ENCODE data around the gene SLFN13. TPM values are rescaled to one million over a fixed set of nuclear protein-coding genes. Genes with fewer than 3 reads are reported as not detected.
A peak's percentile ranks its signal among the peaks of the same experiment; 100 is the strongest.

SLFN13 gene
- total RNA-seq, 1 experiment from 2014 or later, result 10.1 TPM

DNA sequence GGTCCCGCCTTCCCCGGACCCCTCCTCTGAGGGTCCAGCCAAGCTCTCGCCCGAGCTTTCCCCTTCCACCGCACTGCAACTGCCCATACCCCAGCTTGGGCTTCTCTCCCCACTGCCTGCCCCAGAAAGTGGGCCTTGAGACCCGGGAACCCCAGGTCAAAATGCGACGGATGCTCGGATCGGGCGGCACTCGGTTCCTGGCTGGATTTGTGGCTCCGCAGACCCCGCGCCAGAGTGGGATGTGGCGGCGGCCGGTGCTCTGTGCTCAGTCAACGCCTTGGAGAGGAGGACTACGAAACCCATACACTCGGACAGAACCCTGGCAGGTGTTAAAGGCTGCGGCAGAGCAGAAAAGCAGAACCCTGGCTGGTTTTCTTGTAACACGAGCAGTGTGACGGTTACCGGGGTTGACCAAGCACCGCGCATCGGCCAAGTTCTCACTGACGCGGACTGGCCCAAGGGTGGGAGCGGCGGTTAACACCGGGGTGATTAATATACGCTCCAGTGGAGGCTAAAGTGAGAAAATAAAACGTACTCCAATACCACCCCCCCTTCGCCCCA, 885 bp upstream of the SLFN13 start:
- TF ChIP-seq, protein P1, sequence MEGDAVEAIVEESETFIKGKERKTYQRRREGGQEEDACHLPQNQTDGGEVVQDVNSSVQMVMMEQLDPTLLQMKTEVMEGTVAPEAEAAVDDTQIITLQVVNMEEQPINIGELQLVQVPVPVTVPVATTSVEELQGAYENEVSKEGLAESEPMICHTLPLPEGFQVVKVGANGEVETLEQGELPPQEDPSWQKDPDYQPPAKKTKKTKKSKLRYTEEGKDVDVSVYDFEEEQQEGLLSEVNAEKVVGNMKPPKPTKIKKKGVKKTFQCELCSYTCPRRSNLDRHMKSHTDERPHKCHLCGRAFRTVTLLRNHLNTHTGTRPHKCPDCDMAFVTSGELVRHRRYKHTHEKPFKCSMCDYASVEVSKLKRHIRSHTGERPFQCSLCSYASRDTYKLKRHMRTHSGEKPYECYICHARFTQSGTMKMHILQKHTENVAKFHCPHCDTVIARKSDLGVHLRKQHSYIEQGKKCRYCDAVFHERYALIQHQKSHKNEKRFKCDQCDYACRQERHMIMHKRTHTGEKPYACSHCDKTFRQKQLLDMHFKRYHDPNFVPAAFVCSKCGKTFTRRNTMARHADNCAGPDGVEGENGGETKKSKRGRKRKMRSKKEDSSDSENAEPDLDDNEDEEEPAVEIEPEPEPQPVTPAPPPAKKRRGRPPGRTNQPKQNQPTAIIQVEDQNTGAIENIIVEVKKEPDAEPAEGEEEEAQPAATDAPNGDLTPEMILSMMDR (conservative IDR thresholded peaks at IDR 0.05), result no peak
- Mint-ChIP-seq H3K4me1 (peaks cover 18 to 35% of the 10 kb centered on the region in 2 experiments), H3K4me3 (peak overlapping the region; percentile 62 to 84), H3K9me3 (no peaks in the 10 kb centered on the region), H3K27me3 (ENCODE audit: low read depth) (peaks cover 61% of the 10 kb centered on the region), H3K36me3 (ENCODE audit: insufficient read depth in 1 of 3, low read depth in 3 of 3) (peaks cover 0 to 3% (median 0%) of the 10 kb centered on the region in 3 experiments; a peak in 1 of 7 replicates), H3K27ac (no peak overlapping the region; a peak in 1 of 7 replicates)
- H3K14ac ChIP-seq (ENCODE audit: insufficient read depth, low read length), result peak overlapping the region; percentile 89; the same call in 1 of the 2 replicates
- no peak overlapping the region for H2BK15ac ChIP-seq (ENCODE audit: low read depth, low read length)
- H2BK120ac ChIP-seq (ENCODE audit: low read depth, low read length, poor library complexity, severe bottlenecking), result peak overlapping the region; percentile 61
- no peak overlapping the region for H3K23ac ChIP-seq (ENCODE audit: insufficient read length, low read depth, low read length)
- H3K23me2 ChIP-seq (ENCODE audit: insufficient read length, low read depth, low read length, poor library complexity, severe bottlenecking), result peaks cover 16% of the 10 kb centered on the region
- no peaks in the 10 kb centered on the region for H3K79me1 ChIP-seq (ENCODE audit: insufficient read depth, low read depth, low read length, poor library complexity, severe bottlenecking)
- no peak overlapping the region for H4K91ac ChIP-seq (ENCODE audit: insufficient read length, low read depth, low read length)
- no peak overlapping the region for H3T11ph ChIP-seq (ENCODE audit: low read length)
- no peaks in the 10 kb centered on the region for H3K9me3 ChIP-seq (ENCODE audit: control insufficient read depth, low read depth, low read length)
- H3K27ac ChIP-seq (ENCODE audit: insufficient read length, low read depth, low read length), result no peak overlapping the region
- no peak overlapping the region for H2AK5ac ChIP-seq (ENCODE audit: insufficient read length, low read length)
- peak overlapping the region; percentile 4 for H3K9ac ChIP-seq (ENCODE audit: extremely low read depth, insufficient read length, low read length)
- no peak overlapping the region for H2BK5ac ChIP-seq (ENCODE audit: insufficient read length, low read length)
- no peak overlapping the region for H3K4ac ChIP-seq (ENCODE audit: low read depth, low read length)
- H2BK12ac ChIP-seq (ENCODE audit: insufficient read length, low read depth, low read length), result no peak overlapping the region
- no peak overlapping the region for H4K5ac ChIP-seq (ENCODE audit: insufficient read length, low read depth, low read length)
- peak overlapping the region; percentile 83 for H3K4me2 ChIP-seq (ENCODE audit: insufficient read depth, insufficient read length, low read length)
- no peak overlapping the region for H3K56ac ChIP-seq (ENCODE audit: insufficient read length, low read depth, low read length)
- peak; percentile 42 for DNase-seq
- H4K20me1 ChIP-seq (ENCODE audit: control insufficient read depth, insufficient read depth, insufficient read length), result no peaks in the 10 kb centered on the region
- H3K18ac ChIP-seq (ENCODE audit: insufficient read length, low read depth, low read length), result peak overlapping the region; percentile 70
- peaks cover 3% of the 10 kb centered on the region; the same call in 1 of the 2 replicates for H3K79me2 ChIP-seq (ENCODE audit: insufficient read depth, low read length)
- no peak overlapping the region for H2BK20ac ChIP-seq (ENCODE audit: low read depth, low read length, poor library complexity, severe bottlenecking)
- peaks cover 12% of the 10 kb centered on the region; the same call in 1 of the 2 replicates for H3K27me3 ChIP-seq (ENCODE audit: insufficient read depth, low read length)
- no CpG with 5 or more reads among the region's 36 CpGs for WGBS (ENCODE audit: extremely low coverage, insufficient read length, low lambda C conversion rate)
- no peak overlapping the region for H4K8ac ChIP-seq (replicated peaks; ENCODE audit: insufficient read length, low read depth, low read length)
- H3K4me1 ChIP-seq (ENCODE audit: insufficient read depth, low read length), result no peaks in the 10 kb centered on the region; the same call in 1 of the 2 replicates
- no peak overlapping the region for H2AFZ ChIP-seq (ENCODE audit: low read length)

Data from H9 (cell line).